Loucy (cell line): ENCODE measurements around the gene GATA3.

Experiments used
- H2AFZ ChIP-seq: fragments of 200-600 bp; sonication (generic); 2 replicates; pipeline ENCODE4 v1.6.0; 2016; ENCODE audit warnings: antibody characterized with exemption, mild to moderate bottlenecking, low read length, moderate library complexity
- H3F3A ChIP-seq: fragments of 200-600 bp; 2 replicates; pipeline ENCODE4 v1.6.0; 2016; ENCODE audit warnings: antibody characterized with exemption, low read depth, mild to moderate bottlenecking
- H3K27me3 ChIP-seq: fragments of 200-600 bp; sonication (generic); 2 replicates; pipeline ENCODE4 v1.6.1; 2014; ENCODE audit warnings: low read length, mild to moderate bottlenecking; ENCODE audit not compliant: insufficient read depth, poor library complexity, severe bottlenecking
- H3K36me3 ChIP-seq: fragments of 200-600 bp; sonication (generic); 2 replicates; pipeline ENCODE4 v1.6.1; 2016; ENCODE audit warnings: low read length; ENCODE audit not compliant: insufficient read depth
- H3K4me1 ChIP-seq: fragments of 200-600 bp; sonication (generic); 2 replicates; pipeline ENCODE4 v1.5.1; 2014; ENCODE audit warnings: low read length, mild to moderate bottlenecking; ENCODE audit not compliant: insufficient read depth, poor library complexity, severe bottlenecking
- H3K4me2 ChIP-seq: fragments of 200-600 bp; sonication (generic); 2 replicates; pipeline ENCODE4 v1.6.0; 2014; ENCODE audit warnings: antibody characterized with exemption, low read length, low read depth, mild to moderate bottlenecking; ENCODE audit not compliant: poor library complexity, severe bottlenecking
- H3K4me3 ChIP-seq: fragments of 200-600 bp; sonication (generic); 2 replicates; pipeline ENCODE4 v1.5.1; 2014; ENCODE audit warnings: low read length, mild to moderate bottlenecking, mixed read lengths; ENCODE audit not compliant: poor library complexity, severe bottlenecking
- H3K79me2 ChIP-seq: fragments of 200-600 bp; sonication (generic); 2 replicates; pipeline ENCODE4 v1.6.1; 2014; ENCODE audit warnings: low read length; ENCODE audit not compliant: insufficient read depth
- H3K9ac ChIP-seq: fragments of 200-600 bp; sonication (generic); 2 replicates; pipeline ENCODE4 v1.6.0; 2014; ENCODE audit warnings: mild to moderate bottlenecking, low read depth, low read length, moderate library complexity; ENCODE audit not compliant: poor library complexity, severe bottlenecking
- H3K9me2 ChIP-seq: fragments of 200-600 bp; sonication (generic); replicated peaks from 2 replicates; pipeline ENCODE4 v1.6.1; 2016; ENCODE audit warnings: low read depth, low read length, mixed read lengths
- H3K9me3 ChIP-seq: fragments of 200-600 bp; sonication (generic); 2 replicates; pipeline ENCODE4 v1.6.1; 2014; ENCODE audit warnings: mild to moderate bottlenecking, antibody characterized with exemption, low read length, low read depth; ENCODE audit not compliant: insufficient read depth
- H4K20me1 ChIP-seq: fragments of 200-600 bp; sonication (generic); 2 replicates; pipeline ENCODE4 v1.6.0; 2014; ENCODE audit warnings: antibody characterized with exemption, low read length, mild to moderate bottlenecking; ENCODE audit not compliant: insufficient read depth, poor library complexity, severe bottlenecking
- CTCF ChIP-seq: fragments of 200-600 bp; sonication (generic); conservative IDR thresholded peaks from 2 replicates; pipeline ENCODE4 v1.5.1; 2014; ENCODE audit warnings: mild to moderate bottlenecking, antibody characterized with exemption, low read length
- EZH2phosphoT487 ChIP-seq: fragments of 200-600 bp; IDR thresholded peaks from 2 replicates; pipeline ENCODE4 v1.6.1; 2018; ENCODE audit warnings: antibody characterized with exemption, mild to moderate bottlenecking, moderate library complexity, borderline replicate concordance

GATA3 gene

GRCh38 chr10:8045726-8046494 is 8.6 kb upstream of the GATA3 start:
- Histone ChIP-seq H3K9ac (no peak overlapping the region), H3K36me3 (no peaks in the 10 kb centered on the region), H3K9me3 (no peaks in the 10 kb centered on the region), H3K27me3 (peaks cover 14% of the 10 kb centered on the region), H3K79me2 (no peaks in the 10 kb centered on the region), H3F3A (no peaks in the 10 kb centered on the region), H4K20me1 (no peaks in the 10 kb centered on the region), H3K4me1 (peaks cover 35% of the 10 kb centered on the region), H3K4me2 (peak overlapping the region; percentile 70), H3K9me2 (no peaks in the 10 kb centered on the region), H3K4me3 (no peak overlapping the region), H2AFZ (peak overlapping the region; percentile 41)
- TF ChIP-seq EZH2phosphoT487 (no peak), CTCF (no peak)

GRCh38 chr10:8047452-8048280 is 6.8 kb upstream of the GATA3 start:
- Histone ChIP-seq H3K79me2 (no peaks in the 10 kb centered on the region), H3K4me1 (peaks cover 35% of the 10 kb centered on the region), H2AFZ (peak overlapping the region; percentile 58; the same call in 1 of the 2 replicates), H3K9me3 (no peaks in the 10 kb centered on the region), H3K4me3 (peak overlapping the region; percentile 65), H3K4me2 (peak overlapping the region; percentile 70), H3K9ac (peak overlapping the region; percentile 47), H3F3A (no peaks in the 10 kb centered on the region), H3K36me3 (no peaks in the 10 kb centered on the region), H3K9me2 (no peaks in the 10 kb centered on the region), H4K20me1 (no peaks in the 10 kb centered on the region), H3K27me3 (peaks cover 14% of the 10 kb centered on the region)
- TF ChIP-seq EZH2phosphoT487, result no peak
- TF ChIP-seq CTCF, result no peak

GRCh38 chr10:8048281-8049008 is 6.0 kb upstream of the GATA3 start:
- Histone ChIP-seq H3K4me3 (peak overlapping the region; percentile 65), H3K9me2 (no peaks in the 10 kb centered on the region), H3K79me2 (peaks cover under 1% of the 10 kb centered on the region; the same call in 1 of the 2 replicates), H3K9ac (peak overlapping the region; percentile 47), H3K4me1 (peaks cover 35% of the 10 kb centered on the region), H4K20me1 (no peaks in the 10 kb centered on the region), H3K27me3 (peaks cover 14% of the 10 kb centered on the region), H3K4me2 (peak overlapping the region; percentile 70), H3K9me3 (no peaks in the 10 kb centered on the region), H3F3A (no peaks in the 10 kb centered on the region), H2AFZ (peak overlapping the region; percentile 58; the same call in 1 of the 2 replicates), H3K36me3 (no peaks in the 10 kb centered on the region)
- TF ChIP-seq EZH2phosphoT487 (no peak), CTCF (no peak)
